Islet precursor cell (in vitro differentiated cells): ENCODE measurements around the gene ANKRD42.

Experiments
- DNase-seq: peaks from one replicate; pipeline ENCODE4 v3.0.0-alpha.2; 2018

ANKRD42 gene

GRCh38 chr11:83193315-83194280, at the start of gene ANKRD42:
ANKRD42 (plus strand) TSS chr11:83193712; CDS start chr11:83194671, 959 bp downstream.
- DNase-seq = peak; percentile 97

DNA sequence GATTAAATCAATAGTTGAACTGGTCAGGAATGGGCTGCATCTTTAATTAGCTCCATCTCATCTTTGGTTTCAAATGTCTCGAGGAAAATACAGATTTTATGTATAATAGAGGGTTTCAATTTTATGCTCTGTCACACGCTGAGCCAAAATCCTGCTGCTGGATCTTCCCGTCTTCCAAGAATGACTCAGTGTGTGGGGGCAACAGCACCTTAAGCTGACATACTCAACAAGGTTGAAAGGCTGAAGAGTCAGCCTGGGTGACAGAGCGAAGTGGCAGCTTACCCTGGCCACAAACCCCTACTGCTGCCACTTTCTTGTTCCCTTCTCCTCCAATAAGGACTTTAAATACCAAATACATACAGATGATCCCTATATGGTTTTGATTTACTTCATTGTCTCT, 45.6 kb upstream of the ANKRD42 start:
- DNase-seq = no peak

DNA sequence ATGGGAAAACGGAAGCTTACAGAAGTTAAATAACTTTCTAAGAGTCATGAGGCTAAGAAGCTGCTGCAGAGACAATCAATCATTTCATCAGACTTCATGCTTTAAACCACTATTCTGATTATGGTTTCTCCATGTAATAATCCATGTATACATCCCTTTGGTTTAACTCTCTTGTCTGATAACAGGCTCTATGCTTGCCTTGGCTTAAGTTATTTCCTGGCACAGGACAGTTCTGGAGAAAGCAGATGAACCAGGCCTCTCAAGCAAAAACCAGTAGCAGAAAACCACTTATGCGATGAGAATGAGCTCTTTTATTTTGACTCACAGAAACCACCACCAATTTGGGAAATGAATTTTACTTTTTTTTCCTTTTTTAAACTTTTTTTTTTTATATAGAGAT, 43.1 kb upstream of the ANKRD42 start:
- DNase-seq = no peak

- peak; percentile 63 for DNase-seq
These were observed 42.1 kb upstream of the ANKRD42 start for GRCh38 chr11:83151274-83151977.

- DNase-seq = no peak
These were observed 41.2 kb upstream of the ANKRD42 start for GRCh38 chr11:83152264-83152663.

GRCh38 chr11:83153764-83154163, 39.7 kb upstream of the ANKRD42 start:
- no peak for DNase-seq

DNA sequence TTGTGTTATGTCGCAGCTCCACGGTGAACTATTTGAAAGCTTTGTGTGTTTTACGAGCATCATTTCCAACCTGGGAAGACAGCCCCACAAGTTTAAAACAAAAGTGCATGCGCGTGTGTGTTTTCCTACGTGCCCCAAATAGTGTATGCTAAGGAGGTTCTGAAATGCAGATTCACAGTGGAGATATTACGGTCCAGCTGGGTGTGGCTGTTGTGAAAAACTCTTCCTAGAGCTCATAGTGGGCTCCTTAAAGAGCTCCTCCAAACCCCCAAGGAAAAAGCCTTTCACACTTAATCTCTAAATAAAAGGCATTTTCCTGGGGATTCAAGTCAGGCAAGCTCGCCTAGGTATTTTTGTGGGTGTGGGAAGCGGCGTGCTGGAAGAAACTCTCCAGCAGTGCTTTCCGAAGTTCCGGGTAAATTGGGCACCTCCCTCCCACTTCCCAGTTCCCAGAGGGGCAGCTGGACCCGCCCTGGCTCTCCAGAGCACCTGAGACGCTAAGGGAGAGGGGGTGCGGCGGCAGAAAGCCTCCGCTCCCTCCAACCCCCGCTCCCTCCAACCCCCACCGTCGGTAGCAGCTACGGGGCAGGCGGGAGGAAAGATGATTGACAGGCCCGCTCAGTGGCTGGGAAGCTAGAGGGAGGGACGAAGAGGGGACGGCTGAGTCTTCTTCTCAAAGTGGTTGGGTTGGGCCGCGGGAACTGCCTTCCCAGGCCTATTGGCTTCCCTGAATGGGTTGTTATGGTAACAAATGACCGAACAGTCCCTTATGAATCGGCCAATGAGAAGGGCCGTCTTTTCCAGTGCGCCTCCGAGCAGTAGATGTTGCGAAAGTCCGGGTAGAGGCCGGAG, 37.1 kb upstream of the ANKRD42 start:
- peak; percentile 100 for DNase-seq

DNA sequence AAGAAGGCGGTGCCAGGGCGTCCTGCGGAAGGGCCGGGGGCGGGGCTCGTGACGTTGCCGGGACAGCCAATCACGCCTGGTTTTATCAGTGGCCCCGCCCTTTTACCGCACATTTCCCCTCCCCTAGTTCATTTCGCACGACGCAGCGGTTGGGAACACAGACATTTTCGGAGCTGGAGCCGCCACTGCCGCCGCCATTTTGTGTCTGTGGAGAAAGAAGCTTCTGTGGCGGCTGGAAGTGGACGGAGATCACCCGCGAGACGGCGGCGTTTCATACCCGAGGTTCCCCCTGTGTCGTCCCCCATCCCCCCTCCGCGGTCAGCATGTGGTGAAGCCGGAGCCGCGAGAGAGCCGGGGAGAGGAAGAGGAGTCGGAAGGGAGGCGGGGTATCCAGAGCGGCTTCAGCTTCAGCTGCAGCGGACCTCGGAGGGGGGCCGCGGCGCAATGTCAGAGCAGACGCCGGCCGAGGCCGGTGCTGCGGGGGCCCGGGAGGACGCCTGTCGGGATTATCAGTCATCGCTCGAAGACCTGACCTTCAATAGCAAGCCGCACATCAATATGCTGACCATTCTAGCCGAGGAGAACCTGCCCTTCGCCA, 36.4 kb upstream of the ANKRD42 start, which contains the start of gene PCF11:
TSS of gene PCF11 (plus strand) at position 136 of the 598 bp plus-strand sequence. CDS start at position 445, 309 bp downstream.
- no peak for DNase-seq

GRCh38 chr11:83157594-83158356, 35.7 kb upstream of the ANKRD42 start:
- peak; percentile 68 for DNase-seq

- no peak for DNase-seq
These were observed 35.1 kb upstream of the ANKRD42 start for GRCh38 chr11:83158357-83158786.

GRCh38 chr11:83158965-83159901, 34.3 kb upstream of the ANKRD42 start:
- no peak for DNase-seq

DNA sequence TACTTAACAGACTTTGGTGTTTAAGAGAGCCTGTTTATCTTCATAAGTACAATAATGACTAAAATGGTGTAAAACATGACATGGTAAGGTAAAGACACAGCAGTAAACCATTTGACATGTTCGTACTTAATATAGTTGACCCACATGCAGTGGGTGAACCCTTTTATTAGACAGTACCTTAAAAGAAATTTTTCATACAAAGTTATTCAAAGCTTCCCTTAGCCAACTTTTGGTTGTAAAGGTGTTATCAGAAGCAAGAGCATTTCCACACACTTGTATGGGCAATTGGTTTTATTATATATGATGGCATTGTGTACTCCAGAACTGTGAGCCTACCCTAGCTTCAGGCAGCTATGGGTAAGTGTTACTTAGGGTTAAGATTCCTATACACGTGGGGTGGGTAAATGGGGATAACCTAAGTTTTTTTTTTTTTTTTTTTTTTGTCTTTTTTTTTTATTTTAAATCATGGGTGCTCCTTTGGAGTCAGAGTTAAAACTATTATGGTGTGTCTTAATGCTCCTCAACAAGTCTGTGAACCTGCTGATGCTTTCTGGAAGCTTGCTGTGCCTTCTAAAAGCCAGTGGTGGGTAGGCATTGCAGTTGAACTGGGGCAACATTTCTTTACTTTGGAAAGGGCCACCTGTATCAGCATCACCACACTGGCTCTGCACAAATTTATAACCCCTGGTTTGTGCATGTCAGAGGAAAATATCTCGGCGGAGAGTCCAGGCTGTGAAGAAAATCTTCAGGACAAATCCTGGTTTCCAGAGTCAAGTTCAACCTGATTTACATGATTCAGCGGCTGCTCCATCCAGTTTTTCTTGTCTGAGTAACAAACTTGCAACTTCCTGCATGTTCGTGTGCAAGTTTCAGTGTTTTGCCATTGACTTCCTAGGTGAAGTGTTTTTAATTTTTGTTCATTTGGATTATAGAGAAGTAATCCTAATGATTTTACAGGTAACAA, 33.3 kb upstream of the ANKRD42 start:
- no peak for DNase-seq

DNA sequence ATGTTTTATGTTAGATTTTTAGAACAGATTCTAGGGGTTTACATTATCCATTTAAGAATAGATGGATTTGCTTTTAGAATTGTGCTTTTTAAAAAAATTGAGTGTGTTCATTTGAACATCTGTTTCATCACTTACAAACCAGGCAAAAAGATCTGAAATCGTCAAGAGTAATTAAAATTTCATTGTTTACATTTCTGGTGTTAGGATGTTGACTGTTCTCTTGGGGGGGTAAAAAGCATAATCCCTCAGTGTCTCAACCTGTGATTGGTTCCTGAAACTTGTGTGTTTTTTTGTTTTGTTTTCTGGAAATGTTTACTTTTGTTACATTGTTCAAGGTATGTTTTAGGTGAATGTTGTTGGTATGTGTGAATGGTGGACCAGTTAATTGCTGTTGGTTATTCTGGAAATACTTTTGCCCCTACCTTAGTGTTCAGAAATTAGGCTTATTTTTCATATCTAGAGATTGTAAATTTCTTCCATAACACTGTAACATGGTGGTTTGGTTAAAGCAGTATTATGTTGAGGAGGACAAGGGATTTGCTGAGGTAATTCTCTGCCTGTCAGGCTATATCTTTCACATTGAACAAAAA, 31.8 kb upstream of the ANKRD42 start:
- no peak for DNase-seq

DNA sequence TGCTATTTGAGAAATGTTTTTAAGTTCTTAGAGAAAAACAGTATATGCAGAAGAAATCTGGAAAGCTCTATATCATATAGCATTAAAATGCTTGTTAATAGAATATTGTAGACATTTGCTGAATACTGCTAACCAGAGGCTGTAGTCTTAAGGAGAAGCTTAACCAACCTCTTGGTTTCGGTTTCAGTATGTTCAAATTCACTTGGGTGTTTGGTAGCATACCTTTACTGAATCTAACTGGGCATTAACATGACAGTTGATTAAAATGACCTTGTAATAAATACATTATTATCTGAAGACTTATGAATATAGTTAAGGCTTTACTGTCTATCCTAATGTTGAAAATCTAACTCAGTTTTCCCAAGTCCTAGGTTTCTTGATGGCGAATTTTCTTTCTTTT, 31.1 kb upstream of the ANKRD42 start:
- DNase-seq = no peak

DNA sequence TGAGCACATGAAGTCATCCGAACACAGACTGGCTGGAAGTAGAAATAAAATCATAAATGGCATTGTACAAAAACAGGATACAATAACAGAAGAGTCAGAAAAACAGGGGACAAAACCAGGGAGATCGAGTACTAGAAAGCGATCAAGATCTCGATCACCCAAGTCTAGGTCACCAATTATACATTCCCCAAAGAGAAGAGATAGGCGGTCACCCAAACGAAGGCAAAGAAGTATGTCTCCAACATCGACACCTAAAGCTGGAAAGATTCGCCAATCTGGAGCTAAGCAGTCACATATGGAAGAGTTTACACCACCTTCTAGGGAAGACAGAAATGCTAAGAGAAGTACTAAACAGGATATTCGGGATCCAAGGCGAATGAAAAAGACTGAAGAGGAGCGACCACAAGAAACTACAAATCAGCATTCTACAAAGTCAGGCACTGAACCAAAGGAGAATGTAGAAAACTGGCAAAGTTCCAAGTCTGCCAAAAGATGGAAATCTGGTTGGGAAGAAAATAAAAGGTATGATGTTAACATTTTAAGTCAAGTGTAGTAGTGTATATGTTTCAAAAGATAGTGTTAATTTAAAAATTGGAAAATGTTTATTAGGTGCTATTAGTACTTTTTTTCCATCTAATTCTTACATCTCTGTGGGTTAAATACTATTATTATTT, 27.2 kb upstream of the ANKRD42 start:
- DNase-seq = no peak

GRCh38 chr11:83168756-83169155, 24.8 kb upstream of the ANKRD42 start:
- DNase-seq = no peak

DNA sequence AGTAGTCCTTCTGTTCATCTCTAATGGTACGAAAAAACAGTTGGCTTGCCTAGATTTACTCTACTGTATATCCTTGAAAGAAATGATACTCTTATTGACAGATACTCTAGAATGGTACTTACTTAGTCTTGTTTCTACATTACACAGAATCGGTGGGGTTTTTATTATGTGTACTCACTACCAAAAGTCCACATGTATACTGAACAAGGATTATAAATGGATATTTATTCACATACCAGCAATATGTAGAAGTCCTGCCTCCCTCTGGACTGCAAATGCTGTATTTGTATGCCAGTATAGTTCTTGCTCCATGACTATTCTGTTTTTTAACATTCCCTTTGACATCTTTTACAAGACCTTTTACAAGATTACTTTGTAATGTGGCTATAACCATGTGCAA, 22.6 kb upstream of the ANKRD42 start:
- no peak for DNase-seq

DNA sequence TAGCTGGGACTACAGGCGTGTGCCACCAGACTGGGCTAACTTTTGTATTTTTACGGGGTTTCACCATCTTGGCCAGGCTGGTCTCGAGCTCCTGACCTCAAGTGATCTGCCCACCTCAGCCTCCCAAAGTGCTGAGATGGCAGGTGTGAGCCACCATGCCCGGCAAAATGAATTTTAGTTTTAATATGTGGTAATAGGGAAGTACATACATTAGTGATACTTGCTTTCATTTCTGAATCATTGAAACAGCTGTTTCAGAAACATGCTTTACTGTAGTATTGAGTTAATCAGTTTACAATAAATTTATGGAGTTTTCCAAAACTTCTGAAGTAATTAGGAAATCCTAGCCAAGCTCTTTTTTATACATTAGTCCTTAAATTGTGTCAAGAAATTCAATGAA, 21.0 kb upstream of the ANKRD42 start:
- no peak for DNase-seq
